Effector memory CD4-positive, alpha-beta T cell (primary cell): ENCODE data around the gene FBXL7.

Experiments used
- DNase-seq, 3 donors: peaks; one replicate each; pipeline ENCODE4 v3.0.0-alpha.2; 2020
- H3K27ac ChIP-seq: 2 replicates; pipeline ENCODE4 v1.7.0; 2013; ENCODE audit warnings: mild to moderate bottlenecking, low read length, moderate library complexity; ENCODE audit not compliant: insufficient read depth, poor library complexity, severe bottlenecking
- H3K27me3 ChIP-seq: replicated peaks from 2 replicates; pipeline ENCODE4 v1.7.0; 2013; ENCODE audit warnings: mild to moderate bottlenecking, low read length; ENCODE audit not compliant: insufficient read depth, control insufficient read depth, poor library complexity, severe bottlenecking
- H3K36me3 ChIP-seq: 2 replicates; pipeline ENCODE4 v1.7.0; 2013; ENCODE audit warnings: mild to moderate bottlenecking, low read length, moderate library complexity; ENCODE audit not compliant: control insufficient read depth, insufficient read depth
- H3K4me1 ChIP-seq: 2 replicates; pipeline ENCODE4 v1.7.0; 2013; ENCODE audit warnings: low read length, mild to moderate bottlenecking; ENCODE audit not compliant: control insufficient read depth, insufficient read depth, poor library complexity, severe bottlenecking
- H3K4me3 ChIP-seq: 2 replicates; pipeline ENCODE4 v1.7.0; 2013; ENCODE audit warnings: low read length, low read depth, mild to moderate bottlenecking; ENCODE audit not compliant: insufficient read depth, poor library complexity, severe bottlenecking
- H3K9me3 ChIP-seq: 2 replicates; pipeline ENCODE4 v1.7.0; 2013; ENCODE audit warnings: mild to moderate bottlenecking, low read length, moderate library complexity; ENCODE audit not compliant: control insufficient read depth

Gene FBXL7

GRCh38 chr5:15689836-15690235 is 189.9 kb downstream of the FBXL7 start:
- Histone ChIP-seq H3K4me3 (no peak overlapping the region), H3K27me3 (no peaks in the 10 kb centered on the region), H3K36me3 (no peaks in the 10 kb centered on the region), H3K27ac (no peak overlapping the region), H3K4me1 (no peaks in the 10 kb centered on the region), H3K9me3 (no peaks in the 10 kb centered on the region)
- no peak for DNase-seq

GRCh38 chr5:15690611-15691010 is 190.6 kb downstream of the FBXL7 start:
- no peaks in the 10 kb centered on the region for H3K27me3 ChIP-seq
- no peak overlapping the region for H3K4me3 ChIP-seq
- H3K36me3 ChIP-seq, result no peaks in the 10 kb centered on the region
- no peak overlapping the region for H3K27ac ChIP-seq
- no peak for DNase-seq
- no peaks in the 10 kb centered on the region for H3K9me3 ChIP-seq
- H3K4me1 ChIP-seq, result no peaks in the 10 kb centered on the region

- H3K4me1 ChIP-seq, result no peaks in the 10 kb centered on the region
- no peak for DNase-seq
- H3K27me3 ChIP-seq, result no peaks in the 10 kb centered on the region
- no peaks in the 10 kb centered on the region for H3K36me3 ChIP-seq
- H3K27ac ChIP-seq, result no peak overlapping the region
- H3K9me3 ChIP-seq, result no peaks in the 10 kb centered on the region
- H3K4me3 ChIP-seq, result no peak overlapping the region
These were observed 191.5 kb downstream of the FBXL7 start for GRCh38 chr5:15691521-15691920.

- Histone ChIP-seq H3K36me3 (no peaks in the 10 kb centered on the region), H3K27ac (no peak overlapping the region), H3K4me1 (no peaks in the 10 kb centered on the region), H3K27me3 (no peaks in the 10 kb centered on the region), H3K4me3 (no peak overlapping the region), H3K9me3 (no peaks in the 10 kb centered on the region)
- no peak for DNase-seq
These were observed 192.9 kb downstream of the FBXL7 start for GRCh38 chr5:15692706-15693381.

- no peak for DNase-seq
- Histone ChIP-seq H3K27me3 (no peaks in the 10 kb centered on the region), H3K4me3 (no peak overlapping the region), H3K27ac (no peak overlapping the region), H3K9me3 (no peaks in the 10 kb centered on the region), H3K36me3 (no peaks in the 10 kb centered on the region), H3K4me1 (no peaks in the 10 kb centered on the region)
These were observed 193.4 kb downstream of the FBXL7 start for GRCh38 chr5:15693382-15693728.

- DNase-seq, result no peak
- Histone ChIP-seq H3K27me3 (no peaks in the 10 kb centered on the region), H3K36me3 (no peaks in the 10 kb centered on the region), H3K9me3 (no peaks in the 10 kb centered on the region), H3K27ac (no peak overlapping the region), H3K4me1 (no peaks in the 10 kb centered on the region), H3K4me3 (no peak overlapping the region)
These were observed 194.0 kb downstream of the FBXL7 start for GRCh38 chr5:15693933-15694332.

GRCh38 chr5:15694696-15695214 is 194.8 kb downstream of the FBXL7 start:
- Histone ChIP-seq H3K4me1 (no peaks in the 10 kb centered on the region), H3K27ac (no peak overlapping the region), H3K9me3 (no peaks in the 10 kb centered on the region), H3K27me3 (no peaks in the 10 kb centered on the region), H3K4me3 (no peak overlapping the region), H3K36me3 (no peaks in the 10 kb centered on the region)
- no peak for DNase-seq

GRCh38 chr5:15695215-15695731 is 195.3 kb downstream of the FBXL7 start:
- Histone ChIP-seq H3K9me3 (no peaks in the 10 kb centered on the region), H3K27ac (no peak overlapping the region), H3K4me1 (no peaks in the 10 kb centered on the region), H3K27me3 (no peaks in the 10 kb centered on the region), H3K36me3 (no peaks in the 10 kb centered on the region), H3K4me3 (no peak overlapping the region)
- DNase-seq, result no peak

GRCh38 chr5:15700373-15700772 is 200.4 kb downstream of the FBXL7 start:
- H3K4me1 ChIP-seq, result no peaks in the 10 kb centered on the region
- H3K36me3 ChIP-seq, result no peaks in the 10 kb centered on the region
- H3K27ac ChIP-seq, result no peak overlapping the region
- H3K9me3 ChIP-seq, result no peaks in the 10 kb centered on the region
- H3K27me3 ChIP-seq, result no peaks in the 10 kb centered on the region
- no peak overlapping the region for H3K4me3 ChIP-seq
- DNase-seq, result no peak

- no peak overlapping the region for H3K4me3 ChIP-seq
- no peak overlapping the region for H3K27ac ChIP-seq
- no peaks in the 10 kb centered on the region for H3K36me3 ChIP-seq
- no peaks in the 10 kb centered on the region for H3K4me1 ChIP-seq
- no peaks in the 10 kb centered on the region for H3K27me3 ChIP-seq
- no peak for DNase-seq
- H3K9me3 ChIP-seq, result no peaks in the 10 kb centered on the region
These were observed 202.1 kb downstream of the FBXL7 start for GRCh38 chr5:15702102-15702501.
